Smooth muscle cell (in vitro differentiated cells): Measurements from ENCODE around the gene DDX27. TPM values are rescaled to one million over a fixed set of nuclear protein-coding genes. Genes with fewer than 3 reads are reported as not detected.

Experiments
- DNase-seq: peaks from one replicate; lab custom pipeline; 2025; ENCODE audit not compliant: unreplicated experiment; lab: John Stamatoyannopoulos, UW
- H2AFZ ChIP-seq: fragments of 200-600 bp; sonication (generic); 2 replicates; pipeline ENCODE4 v1.6.0; 2016; ENCODE audit warnings: antibody characterized with exemption, low read depth, mild to moderate bottlenecking
- H3F3A ChIP-seq: fragments of 200-600 bp; sonication (generic); 2 replicates; pipeline ENCODE4 v1.6.0; 2017; ENCODE audit warnings: antibody characterized with exemption, low read depth
- H3K27ac ChIP-seq: fragments of 200-600 bp; sonication (generic); 2 replicates; pipeline ENCODE4 v1.5.1; 2016; ENCODE audit warnings: low read depth, mild to moderate bottlenecking
- H3K27me3 ChIP-seq: fragments of 200-600 bp; sonication (generic); 2 replicates; pipeline ENCODE4 v1.6.1; 2016; ENCODE audit warnings: low read depth, mild to moderate bottlenecking
- H3K36me3 ChIP-seq: fragments of 200-600 bp; sonication (generic); 2 replicates; pipeline ENCODE4 v1.5.1; 2016; ENCODE audit warnings: low read depth
- H3K4me1 ChIP-seq: fragments of 200-600 bp; sonication (generic); 2 replicates; pipeline ENCODE4 v1.5.1; 2016; ENCODE audit warnings: low read depth
- H3K4me2 ChIP-seq: fragments of 200-600 bp; sonication (generic); 2 replicates; pipeline ENCODE4 v1.6.0; 2016; ENCODE audit warnings: mild to moderate bottlenecking
- H3K4me3 ChIP-seq: fragments of 200-600 bp; sonication (generic); 2 replicates; pipeline ENCODE4 v1.5.1; 2016; ENCODE audit warnings: mild to moderate bottlenecking
- H3K79me2 ChIP-seq: fragments of 200-600 bp; sonication (generic); 2 replicates; pipeline ENCODE4 v1.6.0; 2016; ENCODE audit warnings: low read depth, mild to moderate bottlenecking
- H3K9ac ChIP-seq: fragments of 200-600 bp; sonication (generic); 2 replicates; pipeline ENCODE4 v1.6.0; 2016; ENCODE audit warnings: low read depth
- H3K9me3 ChIP-seq: fragments of 200-600 bp; sonication (generic); replicated peaks from 2 replicates; pipeline ENCODE4 v1.5.1; 2016; ENCODE audit warnings: low read depth
- H4K20me1 ChIP-seq: fragments of 200-600 bp; sonication (generic); 2 replicates; pipeline ENCODE4 v1.6.0; 2016; ENCODE audit warnings: low read depth
- WGBS: methylation state at CpG from one replicate; pipeline ENCODE4 v1.1.7; 2016; ENCODE audit warnings: low lambda C conversion rate; 5-methylcytosine and 5-hydroxymethylcytosine counted together
- polyA plus RNA-seq: library from polyadenylated mRNA; unstranded; fragments of >200 nt; fragmentation: Nextera tagmentation; extraction: Ambion mirVana; gene quantifications from 2 replicates; pipeline ENCODE4 v1.2.1, GENCODE V29; 2016
- total RNA-seq: library from RNA; depleted of rRNA; stranded (reverse); fragments of >200 nt; gene quantifications from 2 replicates; pipeline ENCODE4 v1.2.3, GENCODE V29; 2014
- TF ChIP-seq, protein P1 (sequence below): fragments of 200-600 bp; sonication (generic); IDR thresholded peaks from 2 replicates; pipeline ENCODE4 v1.5.1; 2017; ENCODE audit warnings: borderline replicate concordance, mild to moderate bottlenecking, antibody characterized with exemption; ENCODE audit not compliant: insufficient read depth, poor library complexity, severe bottlenecking

The DDX27 gene
- total and polyA plus RNA-seq, 2 experiments from 2014 or later: 19.6 to 28.3 TPM

DNA sequence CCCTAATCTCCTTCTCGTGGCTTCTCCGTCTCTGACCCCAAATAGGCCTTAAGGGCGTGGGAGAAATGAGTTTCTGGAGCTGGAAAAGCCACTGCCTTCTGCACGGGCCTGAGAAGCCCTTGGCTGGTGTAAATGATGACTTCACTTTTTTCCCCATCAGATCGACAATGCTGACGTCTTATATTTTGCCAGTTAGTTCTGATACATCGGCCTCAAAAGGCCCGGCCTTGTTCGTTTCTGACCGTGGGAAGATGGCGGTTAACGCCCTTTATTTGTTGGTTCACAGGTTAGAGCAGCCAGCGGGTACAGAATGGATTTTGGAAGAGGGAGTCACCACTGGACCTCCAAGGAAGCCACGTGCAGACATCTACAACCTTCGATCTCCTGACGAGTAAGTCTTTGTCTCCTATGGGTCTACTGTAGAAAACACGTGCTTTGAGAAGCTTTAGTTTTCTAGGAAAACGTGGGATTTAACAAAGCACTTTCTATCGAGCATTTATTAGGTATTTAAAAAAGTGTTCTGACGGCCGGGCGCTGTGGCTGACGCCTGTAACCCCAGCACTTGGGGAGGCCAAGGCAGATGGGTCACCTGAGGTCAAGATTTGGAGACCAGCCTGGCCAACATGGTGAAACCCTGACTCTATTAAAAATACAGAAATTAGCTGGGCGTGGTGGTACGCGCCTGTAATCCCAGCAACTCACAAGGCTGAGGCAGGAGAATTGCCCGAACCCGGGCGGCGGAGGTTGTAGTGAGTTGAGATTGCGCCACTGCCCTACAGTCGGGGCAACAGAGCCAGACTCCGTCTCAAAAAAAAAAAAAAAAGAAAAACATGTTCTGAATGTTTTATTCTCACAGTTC lies 59.8 kb downstream of the DDX27 start:
- Histone ChIP-seq H3K27ac (peak overlapping the region; percentile 97), H3F3A (peaks cover 29% of the 10 kb centered on the region), H3K9ac (peak overlapping the region; percentile 82), H3K9me3 (no peaks in the 10 kb centered on the region), H3K4me2 (peak overlapping the region; percentile 87), H3K36me3 (no peaks in the 10 kb centered on the region), H3K4me1 (peaks cover 43% of the 10 kb centered on the region), H3K79me2 (peaks cover 76% of the 10 kb centered on the region), H3K4me3 (peak overlapping the region; percentile 72), H2AFZ (no peak overlapping the region), H4K20me1 (peaks cover 71% of the 10 kb centered on the region), H3K27me3 (no peaks in the 10 kb centered on the region)
- no peak for DNase-seq
- TF ChIP-seq, protein P1, sequence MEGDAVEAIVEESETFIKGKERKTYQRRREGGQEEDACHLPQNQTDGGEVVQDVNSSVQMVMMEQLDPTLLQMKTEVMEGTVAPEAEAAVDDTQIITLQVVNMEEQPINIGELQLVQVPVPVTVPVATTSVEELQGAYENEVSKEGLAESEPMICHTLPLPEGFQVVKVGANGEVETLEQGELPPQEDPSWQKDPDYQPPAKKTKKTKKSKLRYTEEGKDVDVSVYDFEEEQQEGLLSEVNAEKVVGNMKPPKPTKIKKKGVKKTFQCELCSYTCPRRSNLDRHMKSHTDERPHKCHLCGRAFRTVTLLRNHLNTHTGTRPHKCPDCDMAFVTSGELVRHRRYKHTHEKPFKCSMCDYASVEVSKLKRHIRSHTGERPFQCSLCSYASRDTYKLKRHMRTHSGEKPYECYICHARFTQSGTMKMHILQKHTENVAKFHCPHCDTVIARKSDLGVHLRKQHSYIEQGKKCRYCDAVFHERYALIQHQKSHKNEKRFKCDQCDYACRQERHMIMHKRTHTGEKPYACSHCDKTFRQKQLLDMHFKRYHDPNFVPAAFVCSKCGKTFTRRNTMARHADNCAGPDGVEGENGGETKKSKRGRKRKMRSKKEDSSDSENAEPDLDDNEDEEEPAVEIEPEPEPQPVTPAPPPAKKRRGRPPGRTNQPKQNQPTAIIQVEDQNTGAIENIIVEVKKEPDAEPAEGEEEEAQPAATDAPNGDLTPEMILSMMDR: no peak
- WGBS: under 1% methylated on average over 33 of the region's 33 CpGs

GRCh38 chr20:49279677-49280462 lies 60.7 kb downstream of the DDX27 start:
- 4% methylated on average over 7 of the region's 7 CpGs for WGBS
- Histone ChIP-seq H3K36me3 (no peaks in the 10 kb centered on the region), H3K9ac (peak overlapping the region; percentile 82), H3K27me3 (no peaks in the 10 kb centered on the region), H3K4me1 (peaks cover 52% of the 10 kb centered on the region), H3K4me2 (peak overlapping the region; percentile 87), H2AFZ (no peak overlapping the region), H3K4me3 (peak overlapping the region; percentile 72), H3K9me3 (no peaks in the 10 kb centered on the region), H3K79me2 (peaks cover 77% of the 10 kb centered on the region), H3F3A (peaks cover 35% of the 10 kb centered on the region), H4K20me1 (peaks cover 78% of the 10 kb centered on the region), H3K27ac (peak overlapping the region; percentile 97)
- DNase-seq: no peak
- TF ChIP-seq, protein P1: no peak

GRCh38 chr20:49280463-49281058 lies 61.3 kb downstream of the DDX27 start:
- TF ChIP-seq, protein P1: no peak
- H3K4me1 ChIP-seq: peaks cover 58% of the 10 kb centered on the region
- 3% methylated on average over 6 of the region's 6 CpGs for WGBS
- peaks cover 79% of the 10 kb centered on the region for H4K20me1 ChIP-seq
- peaks cover 78% of the 10 kb centered on the region for H3K79me2 ChIP-seq
- peak overlapping the region; percentile 97 for H3K27ac ChIP-seq
- peak overlapping the region; percentile 72 for H3K4me3 ChIP-seq
- H3K27me3 ChIP-seq: no peaks in the 10 kb centered on the region
- peaks cover 40% of the 10 kb centered on the region for H3F3A ChIP-seq
- H3K4me2 ChIP-seq: peak overlapping the region; percentile 87
- H3K9me3 ChIP-seq: no peaks in the 10 kb centered on the region
- no peak overlapping the region for H2AFZ ChIP-seq
- DNase-seq: no peak
- peak overlapping the region; percentile 82 for H3K9ac ChIP-seq
- no peaks in the 10 kb centered on the region for H3K36me3 ChIP-seq
